NCI-H774 (cell line): ENCODE data around the gene KCNN4.
"Not testable (repeated sequence)": the region's sequence is repeated elsewhere in the genome, so short reads cannot be mapped to it uniquely, and the experiment has no call there.

Experiments used
- DNase-seq: peaks from one replicate; lab custom pipeline; 2025; lab: John Stamatoyannopoulos, UW

The KCNN4 gene

GRCh38 chr19:43780706-43781525, at the start of gene KCNN4:
Gene KCNN4 (minus strand): TSS chr19:43780973. CDS start chr19:43780861, 112 bp downstream.
- no peak for DNase-seq

GRCh38 chr19:43826787-43827754, 46.3 kb upstream of the KCNN4 start, which contains the start of gene ZNF283:
Gene ZNF283 (plus strand): TSS chr19:43827321. CDS start chr19:43833505, 6,184 bp downstream.
- DNase-seq, result peak; percentile 87

GRCh38 chr19:43824572-43824971, 43.8 kb upstream of the KCNN4 start:
- not testable (repeated sequence) for DNase-seq

DNA sequence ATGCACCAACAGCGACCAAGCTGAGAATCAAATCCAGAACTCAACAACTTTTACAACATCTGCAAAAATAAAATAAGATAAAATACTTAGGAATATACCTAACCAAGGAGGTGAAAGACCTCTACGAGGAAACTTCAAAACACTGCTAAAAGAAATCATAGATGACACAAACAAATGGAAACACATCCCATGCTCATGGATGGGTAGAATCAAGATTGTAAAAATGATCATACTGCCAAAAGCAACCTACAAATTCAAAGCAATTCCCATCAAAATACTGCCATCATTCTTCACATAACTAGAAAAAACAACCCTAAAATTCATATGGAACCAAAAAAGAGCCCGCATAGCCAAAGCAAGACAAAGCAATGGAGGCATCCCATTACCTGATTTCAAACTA, 43.1 kb upstream of the KCNN4 start:
- DNase-seq, result not testable (repeated sequence)

- DNase-seq, result no peak
Measured at GRCh38 chr19:43820884-43821215, 40.1 kb upstream of the KCNN4 start.

DNA sequence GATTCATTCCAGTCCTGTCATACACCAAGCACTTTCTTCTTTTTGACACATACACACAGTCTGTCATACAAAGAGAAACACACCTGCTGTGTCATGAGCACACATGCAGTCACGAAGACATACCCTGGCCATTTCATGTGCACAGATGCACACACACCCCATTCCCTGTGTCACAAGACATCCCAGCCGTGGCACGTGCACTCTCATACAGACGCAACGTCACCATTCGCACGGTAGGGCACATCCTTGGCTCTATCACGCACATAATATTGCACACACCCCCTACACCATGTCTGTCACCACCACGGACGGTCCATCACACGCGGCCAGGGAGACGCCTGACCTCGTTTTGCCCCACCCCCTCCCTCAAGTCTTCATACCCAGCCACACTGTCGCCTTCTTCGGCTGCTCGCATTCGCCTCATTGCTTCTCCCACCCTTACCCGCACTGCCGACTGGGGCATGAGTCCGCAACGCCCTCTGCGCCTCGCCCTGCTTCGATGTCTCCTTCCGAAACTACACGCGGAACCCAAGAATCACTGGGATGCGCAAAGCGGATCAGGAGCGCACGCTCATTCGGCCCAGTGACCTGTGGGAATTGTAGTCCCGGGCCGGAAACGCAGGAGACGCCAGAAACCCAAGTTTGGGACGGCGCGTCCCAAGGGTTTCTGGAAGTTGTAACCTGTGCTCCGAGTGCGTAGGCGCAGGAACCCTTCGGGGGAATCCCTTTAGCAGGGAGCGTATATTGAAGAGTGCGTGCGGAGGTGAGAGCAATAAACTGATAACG, 39.5 kb upstream of the KCNN4 start:
- DNase-seq, result no peak

DNA sequence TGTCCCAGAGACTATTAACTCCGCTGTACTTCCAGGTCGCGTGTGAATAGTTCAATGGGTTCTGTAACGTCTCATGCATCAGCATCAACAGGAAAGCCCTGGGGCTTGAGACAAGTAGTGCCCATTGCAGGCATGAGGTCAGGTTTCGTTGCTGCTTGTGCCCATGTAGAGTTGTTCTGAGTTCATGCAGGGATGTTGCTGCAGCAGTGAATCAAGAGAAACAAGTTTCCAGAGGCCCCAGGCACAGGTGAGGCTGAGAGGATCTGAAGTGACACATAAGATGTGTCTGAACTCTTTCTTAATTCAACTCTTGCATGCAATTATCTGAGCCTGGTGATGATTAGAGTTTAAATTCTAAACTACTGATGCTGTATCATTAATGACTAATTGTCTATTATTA, 37.7 kb upstream of the KCNN4 start:
- DNase-seq, result no peak

DNA sequence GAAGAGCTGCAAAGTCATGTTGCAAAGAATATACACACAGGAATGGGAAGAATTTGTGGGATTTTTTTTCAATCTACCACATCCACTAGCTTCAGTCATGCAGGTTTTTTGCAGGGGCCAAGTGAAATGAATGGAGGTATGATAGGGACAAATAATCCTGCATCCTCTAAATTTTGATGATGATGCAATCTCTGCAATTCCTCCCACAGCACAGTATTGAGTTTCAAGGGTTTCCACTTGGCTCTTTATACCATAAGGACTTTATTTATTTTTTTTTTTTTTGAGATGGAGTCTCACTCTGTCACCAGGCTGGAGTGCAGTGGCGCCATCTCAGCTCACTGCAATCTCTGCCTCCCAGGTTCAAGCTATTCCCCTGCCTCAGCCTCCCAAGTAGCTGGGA, 36.7 kb upstream of the KCNN4 start:
- DNase-seq, result not testable (repeated sequence)

- no peak for DNase-seq
Measured at GRCh38 chr19:43814663-43815352, 34.0 kb upstream of the KCNN4 start.

- no peak for DNase-seq
Measured at GRCh38 chr19:43812688-43813087, 31.9 kb upstream of the KCNN4 start.

DNA sequence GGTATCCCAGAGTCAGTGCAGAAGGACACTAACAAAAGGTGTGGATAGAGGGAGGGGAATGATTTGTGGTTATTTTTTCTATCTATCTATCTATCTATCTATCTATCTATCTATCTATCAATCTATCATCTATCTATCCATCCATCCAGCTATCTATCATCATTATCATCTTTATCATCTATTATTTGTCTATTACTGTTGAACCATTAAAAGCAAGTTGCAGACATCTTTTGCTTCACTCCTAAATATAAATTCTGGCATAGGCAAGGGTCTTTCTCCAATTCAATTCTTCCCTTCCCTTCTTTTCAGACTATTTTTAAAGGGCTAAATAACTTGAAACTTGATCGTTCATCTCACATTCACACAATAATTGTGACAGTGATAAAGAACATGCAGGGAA, 31.5 kb upstream of the KCNN4 start:
- DNase-seq, result no peak

- DNase-seq, result no peak
Measured at GRCh38 chr19:43811837-43812236, 31.1 kb upstream of the KCNN4 start.

DNA sequence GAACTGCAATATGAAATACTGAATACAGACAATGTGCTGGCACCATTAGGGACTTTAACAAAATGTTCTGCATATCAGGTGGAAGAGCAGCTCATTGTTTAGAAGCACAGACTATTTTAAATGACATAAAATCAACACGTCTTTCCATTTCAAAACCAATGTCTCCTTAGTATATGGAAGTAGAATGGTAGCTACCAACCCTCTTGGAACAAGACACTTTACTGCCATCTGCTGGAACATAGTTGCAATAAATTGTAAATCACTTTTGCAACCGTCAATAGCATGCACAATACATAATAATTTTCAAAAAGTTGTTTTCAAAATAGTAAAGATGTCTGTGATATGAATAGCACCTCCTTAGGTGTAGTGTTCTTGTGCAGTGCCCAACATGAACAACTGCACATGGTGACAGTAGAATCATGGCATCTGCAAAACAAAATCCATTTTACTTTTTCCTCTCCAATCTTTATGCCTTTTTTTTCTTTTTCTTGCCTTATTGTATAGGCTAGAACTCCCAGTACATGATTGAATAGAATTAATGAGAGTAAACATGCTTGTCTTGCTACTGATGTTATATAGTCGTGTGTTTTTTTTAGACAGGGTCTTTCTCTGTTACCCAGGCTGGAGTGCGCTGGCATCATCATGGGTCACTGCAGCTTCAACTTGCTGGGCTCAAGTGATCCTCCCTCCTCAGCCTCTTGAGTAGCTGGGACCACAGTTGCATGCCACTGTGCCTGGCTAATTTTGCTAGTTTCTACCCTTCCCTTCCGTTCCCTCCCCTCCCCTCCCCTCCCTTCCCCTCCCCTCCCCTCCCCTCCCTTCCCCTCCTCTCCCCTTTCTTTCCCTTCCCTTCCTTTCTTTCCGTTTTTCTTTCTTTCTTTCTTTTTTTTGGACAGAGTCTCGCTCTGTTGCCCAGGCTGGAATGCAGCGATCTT, 29.3 kb upstream of the KCNN4 start:
- peak; percentile 58 for DNase-seq

- no peak for DNase-seq
Measured at GRCh38 chr19:43807651-43808050, 26.9 kb upstream of the KCNN4 start.

DNA sequence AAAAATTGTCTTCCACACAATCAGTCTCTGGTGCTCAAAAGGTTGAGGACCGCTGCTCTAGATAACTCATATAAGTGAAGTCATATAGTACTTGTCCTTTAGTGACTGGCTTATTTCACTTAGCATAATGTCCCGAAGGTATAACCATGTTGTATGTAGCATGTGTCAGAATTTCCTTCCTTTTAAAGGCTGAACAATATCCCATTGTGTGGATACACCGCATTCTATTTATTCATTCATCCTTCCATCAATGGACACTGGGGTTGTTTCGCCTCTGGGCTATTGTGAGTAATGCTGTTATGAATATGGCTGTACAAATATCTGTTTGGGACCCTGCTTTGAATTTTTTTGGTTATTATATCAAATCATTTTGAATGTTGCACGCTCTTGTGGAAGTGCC, 26.1 kb upstream of the KCNN4 start:
- DNase-seq, result no peak

- not testable (repeated sequence) for DNase-seq
Measured at GRCh38 chr19:43806401-43806800, 25.6 kb upstream of the KCNN4 start.

- no peak for DNase-seq
Measured at GRCh38 chr19:43804432-43804831, 23.7 kb upstream of the KCNN4 start.

DNA sequence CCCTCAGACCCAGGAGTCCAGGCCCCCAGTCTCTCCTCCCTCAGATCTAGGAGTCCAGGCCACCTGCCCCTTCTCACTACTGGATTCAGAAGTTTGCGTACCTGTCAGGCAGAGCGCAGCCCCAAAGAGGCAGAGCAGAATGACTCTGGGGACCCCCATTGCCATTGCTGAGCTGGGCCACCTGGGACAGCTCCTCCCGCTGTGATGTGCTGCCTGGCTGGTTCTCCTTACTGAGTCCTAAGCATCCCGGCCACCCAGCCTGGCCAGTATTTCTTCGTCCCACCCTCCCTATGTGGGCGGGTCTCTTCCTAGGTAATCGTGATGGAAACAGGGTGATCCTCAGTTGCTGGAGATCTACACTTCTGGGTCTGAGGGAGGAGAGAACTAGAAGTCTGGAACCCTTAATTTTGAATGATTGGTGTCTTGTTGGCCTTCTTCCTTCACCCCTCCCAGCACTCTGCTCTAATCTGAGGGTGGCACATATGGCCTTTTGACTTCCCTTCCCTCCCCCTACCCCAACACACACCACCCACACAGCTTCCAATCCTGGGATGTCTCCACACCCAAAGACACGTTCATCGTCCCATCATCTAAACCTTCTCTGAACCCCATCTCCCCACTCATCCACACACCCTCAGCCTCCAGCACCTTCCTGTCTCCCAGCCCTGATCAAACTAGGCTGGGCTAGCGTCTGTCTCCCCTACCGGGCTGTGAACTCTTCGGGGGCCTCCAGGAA, 21.6 kb upstream of the KCNN4 start, which contains the start of gene LYPD5:
LYPD5 (minus strand) TSS at position 232 of the 736 bp plus-strand sequence; CDS start at position 165, 67 bp downstream.
- no peak for DNase-seq

- no peak for DNase-seq
Measured at GRCh38 chr19:43799502-43800142, 18.8 kb upstream of the KCNN4 start.
